Muscle layer of colon (tissue), 2 donors: ENCODE measurements around the gene SLC38A10.

Experiments used
- H3K27ac ChIP-seq: one replicate; pipeline ENCODE4 v1.7.0; 2013; ENCODE audit warnings: low read depth, mild to moderate bottlenecking, low read length, moderate library complexity
- H3K27me3 ChIP-seq, 2 donors: one replicate each; pipeline ENCODE4 v1.7.0; 2013; ENCODE audit warnings: low read length in 2 of 2, mild to moderate bottlenecking in 2 of 2; ENCODE audit not compliant: insufficient read depth in 2 of 2, control insufficient read depth in 1 of 2
- H3K36me3 ChIP-seq: one replicate; pipeline ENCODE4 v1.7.0; 2013; ENCODE audit warnings: mild to moderate bottlenecking, low read length; ENCODE audit not compliant: insufficient read depth
- H3K4me1 ChIP-seq: one replicate; pipeline ENCODE4 v1.7.0; 2013; ENCODE audit warnings: mild to moderate bottlenecking, low read length; ENCODE audit not compliant: insufficient read depth
- H3K4me3 ChIP-seq, 2 donors: one replicate each; pipeline ENCODE4 v1.7.0; 2013; ENCODE audit warnings: low read length in 2 of 2, low read depth in 1 of 2, mild to moderate bottlenecking in 1 of 2, moderate library complexity in 1 of 2
- H3K9ac ChIP-seq: one replicate; pipeline ENCODE4 v1.7.0; 2013; ENCODE audit warnings: low read length
- H3K9me3 ChIP-seq: one replicate; pipeline ENCODE4 v1.7.0; 2013; ENCODE audit warnings: mild to moderate bottlenecking, low read length
- donor health status: abdominal sarcoma.
- donor health status: Adenocarcinoma of cecum.

Gene SLC38A10

DNA sequence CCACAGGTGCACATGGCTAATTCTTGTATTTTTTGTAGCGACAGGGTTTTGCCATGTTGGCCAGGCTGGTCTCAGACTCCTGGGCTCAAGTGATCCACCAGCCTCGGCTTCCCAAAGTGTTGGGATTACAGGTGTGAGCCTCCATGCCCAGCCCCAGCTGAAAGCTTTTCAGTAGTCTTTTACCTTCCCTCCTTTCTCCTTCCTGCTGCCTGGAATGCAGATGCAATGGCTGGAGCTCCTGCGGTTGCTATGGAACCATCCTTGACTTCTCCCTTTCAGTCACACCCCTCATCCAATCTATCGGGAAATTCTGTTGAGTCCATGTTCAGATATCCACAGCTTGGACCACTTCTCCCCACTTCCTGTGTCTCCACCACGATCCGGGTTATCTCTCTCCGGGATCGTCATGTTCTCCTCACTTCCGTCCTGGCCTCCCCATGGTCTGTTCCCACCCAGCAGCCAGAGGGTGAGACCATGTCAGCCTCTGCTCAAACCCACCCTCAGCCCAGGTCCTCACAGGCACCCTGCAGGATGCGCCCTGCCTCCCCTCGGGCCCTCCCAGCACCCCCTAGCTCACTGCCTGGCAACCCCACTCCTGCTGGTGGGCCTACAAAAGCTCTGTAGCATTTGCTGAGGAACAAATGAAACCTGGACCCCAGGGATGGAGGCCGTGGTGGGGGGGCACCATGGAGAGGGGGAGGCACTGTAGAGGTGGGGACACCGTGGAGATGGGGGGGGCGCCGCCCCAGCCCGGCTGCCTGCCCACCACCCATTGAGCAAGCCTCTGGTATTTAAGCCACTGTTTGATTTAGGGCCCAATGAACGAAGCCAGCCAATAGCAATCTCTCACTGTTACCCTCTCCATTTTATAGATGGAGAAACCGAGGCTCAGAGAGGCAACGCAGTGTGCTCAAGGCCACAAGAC is 12.8 kb upstream of the SLC38A10 start:
- peaks cover 17% of the 10 kb centered on the region for H3K4me1 ChIP-seq
- no peaks in the 10 kb centered on the region for H3K36me3 ChIP-seq
- H3K9me3 ChIP-seq, result no peaks in the 10 kb centered on the region
- no peak overlapping the region for H3K4me3 ChIP-seq
- H3K9ac ChIP-seq, result no peak overlapping the region
- H3K27ac ChIP-seq, result no peak overlapping the region
- peaks cover 0 to 4% of the 10 kb centered on the region in 2 donors for H3K27me3 ChIP-seq

DNA sequence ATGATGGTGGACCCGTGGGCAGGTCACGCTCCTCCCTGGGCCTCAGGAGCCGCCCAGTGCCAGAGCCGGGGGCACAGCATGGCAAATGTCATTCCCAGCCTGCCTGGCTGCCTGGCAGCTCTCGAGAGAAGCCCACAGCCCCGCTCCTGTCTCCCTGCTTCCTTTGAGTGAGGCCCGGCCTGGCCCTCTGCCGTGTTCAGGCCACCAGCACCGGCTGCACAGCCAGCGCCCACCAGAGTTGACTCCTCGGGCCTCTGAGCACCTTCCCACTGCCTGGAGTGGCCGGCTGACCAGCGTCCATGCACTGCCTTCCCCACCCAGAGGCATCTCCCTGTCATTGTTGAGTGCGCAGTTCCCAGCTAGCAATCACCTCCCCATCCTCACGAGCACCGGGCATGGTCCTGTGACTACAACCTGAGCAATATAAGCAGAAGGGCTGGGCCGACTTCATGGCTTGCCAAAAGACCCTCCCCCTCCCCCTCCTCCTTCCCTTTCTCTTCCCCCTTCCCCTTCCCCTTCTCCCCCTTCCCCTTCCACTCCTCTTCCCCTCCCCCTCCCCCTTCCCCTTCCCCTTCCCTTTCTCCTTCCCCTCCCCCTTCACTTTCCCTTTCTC is 11.9 kb upstream of the SLC38A10 start:
- Histone ChIP-seq H3K27me3 (peaks cover 0 to 6% of the 10 kb centered on the region in 2 donors), H3K27ac (no peak overlapping the region), H3K4me1 (peaks cover 17% of the 10 kb centered on the region), H3K36me3 (no peaks in the 10 kb centered on the region), H3K9ac (no peak overlapping the region), H3K4me3 (no peak overlapping the region), H3K9me3 (no peaks in the 10 kb centered on the region)

DNA sequence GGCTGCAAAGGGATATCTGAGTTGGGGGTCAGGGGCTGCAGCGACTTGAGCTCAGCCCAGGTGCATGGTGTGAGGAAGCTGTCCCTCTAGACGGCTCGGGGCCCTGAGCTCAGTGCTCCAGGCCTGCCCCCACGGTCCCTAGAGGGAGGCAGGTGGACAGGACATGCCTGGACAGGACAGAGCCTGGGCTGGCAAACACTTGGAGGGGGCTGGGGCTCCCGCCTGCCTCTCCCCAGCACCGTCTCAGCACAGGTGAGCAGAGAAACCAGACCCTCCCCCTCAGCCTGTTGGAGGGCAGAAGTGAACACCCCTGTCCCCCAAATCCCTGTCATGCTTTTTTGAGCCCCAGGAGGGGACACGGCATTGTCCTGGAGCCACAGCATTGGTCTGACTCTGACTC is 11.4 kb upstream of the SLC38A10 start:
- no peaks in the 10 kb centered on the region for H3K9me3 ChIP-seq
- H3K9ac ChIP-seq, result no peak overlapping the region
- H3K4me1 ChIP-seq, result peaks cover 17% of the 10 kb centered on the region
- no peak overlapping the region for H3K4me3 ChIP-seq
- no peak overlapping the region for H3K27ac ChIP-seq
- peaks cover 0 to 6% of the 10 kb centered on the region in 2 donors for H3K27me3 ChIP-seq
- H3K36me3 ChIP-seq, result no peaks in the 10 kb centered on the region

DNA sequence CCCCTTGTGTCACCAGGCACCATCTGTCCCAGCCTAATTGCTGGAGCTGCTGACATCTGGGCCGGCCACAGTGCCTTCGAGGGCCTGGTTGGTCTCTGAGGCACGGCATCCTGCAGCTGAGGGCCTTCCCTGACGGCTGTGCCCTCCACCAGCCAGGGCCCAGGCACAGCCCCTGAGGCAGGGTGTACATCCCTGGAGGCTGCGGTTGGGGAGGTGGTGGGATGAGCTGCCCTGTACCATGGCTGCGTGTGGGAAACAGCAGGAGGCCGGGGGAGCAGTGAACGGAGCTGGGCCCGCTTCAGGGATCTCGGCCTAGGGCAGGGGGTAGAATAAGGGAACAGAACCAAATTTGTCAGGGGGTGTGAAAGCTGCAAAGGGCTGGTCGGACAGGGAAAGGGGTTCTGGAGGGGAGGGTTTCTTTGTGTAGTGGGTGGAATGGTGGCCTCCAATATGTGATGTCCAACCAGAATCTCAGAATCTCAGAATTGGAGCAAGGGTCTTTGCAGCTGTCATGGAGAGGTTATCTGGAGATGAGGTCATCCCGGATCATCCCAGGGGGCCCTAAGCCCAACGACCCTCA is 10.0 kb upstream of the SLC38A10 start:
- no peak overlapping the region for H3K27ac ChIP-seq
- no peak overlapping the region for H3K9ac ChIP-seq
- peaks cover 14% of the 10 kb centered on the region for H3K4me1 ChIP-seq
- no peaks in the 10 kb centered on the region for H3K9me3 ChIP-seq
- no peak overlapping the region for H3K4me3 ChIP-seq
- no peaks in the 10 kb centered on the region for H3K36me3 ChIP-seq
- H3K27me3 ChIP-seq, result peaks cover 0 to 6% of the 10 kb centered on the region in 2 donors

DNA sequence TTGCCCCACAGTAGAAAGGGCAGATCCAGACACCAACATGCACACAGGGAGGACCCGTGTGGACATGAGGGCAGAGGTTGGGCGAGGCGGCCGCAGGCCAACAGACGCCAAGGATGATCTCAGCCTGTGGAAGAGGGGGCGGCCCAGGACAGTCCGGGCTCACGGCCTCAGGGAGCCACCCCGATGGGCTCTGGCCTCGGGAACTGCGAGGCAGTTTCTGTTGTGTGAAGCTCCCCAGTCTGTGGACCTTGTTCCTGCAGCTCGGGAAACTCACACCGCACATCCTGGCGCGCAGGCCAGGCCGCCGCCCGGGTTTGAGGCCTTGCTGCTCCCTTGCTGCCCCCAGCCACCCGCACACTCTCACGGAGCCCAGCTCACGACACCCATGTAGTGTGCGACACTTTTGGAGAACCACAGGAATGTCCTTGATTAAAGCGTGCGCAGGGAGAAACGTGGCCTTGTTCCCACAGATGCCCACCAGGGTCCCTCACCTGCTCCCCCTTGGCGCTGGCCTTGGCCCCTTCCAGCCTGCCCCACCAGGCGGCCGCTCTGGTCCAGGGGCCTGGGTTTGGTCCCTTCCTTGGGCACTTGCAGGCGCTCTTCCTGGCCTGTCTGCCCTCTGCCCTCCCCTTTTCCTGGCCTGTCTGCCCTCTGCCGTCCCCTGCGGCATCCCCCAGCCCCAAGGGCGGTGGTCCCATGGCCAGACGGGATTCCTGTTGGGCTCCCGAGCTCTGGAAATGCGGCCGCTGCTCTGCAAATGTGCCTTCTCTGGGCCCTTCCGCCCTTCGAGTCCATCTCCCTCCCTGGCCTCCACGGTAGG is 9.3 kb upstream of the SLC38A10 start:
- no peak overlapping the region for H3K9ac ChIP-seq
- H3K4me1 ChIP-seq, result peaks cover 6% of the 10 kb centered on the region
- peaks cover 0 to 6% of the 10 kb centered on the region in 2 donors for H3K27me3 ChIP-seq
- no peak overlapping the region for H3K27ac ChIP-seq
- H3K4me3 ChIP-seq, result no peak overlapping the region
- no peaks in the 10 kb centered on the region for H3K36me3 ChIP-seq
- H3K9me3 ChIP-seq, result no peaks in the 10 kb centered on the region

DNA sequence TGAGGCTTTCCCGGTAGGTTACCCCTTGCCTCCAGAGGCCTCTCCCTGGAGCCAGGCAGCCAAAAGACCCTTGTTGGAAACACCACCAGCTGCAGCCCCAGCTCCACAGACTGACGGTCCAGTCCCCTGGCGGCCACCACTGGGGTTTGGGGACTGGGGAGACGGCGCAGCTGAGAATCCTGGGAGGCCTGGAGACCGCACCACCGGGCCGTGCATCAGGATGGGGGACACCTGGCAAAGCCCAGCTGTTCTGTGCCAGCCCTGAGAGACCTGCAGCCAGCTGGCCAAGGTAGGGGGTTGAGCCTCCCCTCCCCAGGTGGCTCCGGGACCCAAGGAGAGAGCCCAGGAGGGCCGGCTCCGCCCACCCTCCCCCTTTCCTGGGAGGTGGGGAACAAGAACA is 8.3 kb upstream of the SLC38A10 start:
- Histone ChIP-seq H3K36me3 (no peaks in the 10 kb centered on the region), H3K4me3 (no peak overlapping the region), H3K27me3 (peaks cover 0 to 6% of the 10 kb centered on the region in 2 donors), H3K9ac (no peak overlapping the region), H3K27ac (no peak overlapping the region), H3K4me1 (no peaks in the 10 kb centered on the region), H3K9me3 (no peaks in the 10 kb centered on the region)

DNA sequence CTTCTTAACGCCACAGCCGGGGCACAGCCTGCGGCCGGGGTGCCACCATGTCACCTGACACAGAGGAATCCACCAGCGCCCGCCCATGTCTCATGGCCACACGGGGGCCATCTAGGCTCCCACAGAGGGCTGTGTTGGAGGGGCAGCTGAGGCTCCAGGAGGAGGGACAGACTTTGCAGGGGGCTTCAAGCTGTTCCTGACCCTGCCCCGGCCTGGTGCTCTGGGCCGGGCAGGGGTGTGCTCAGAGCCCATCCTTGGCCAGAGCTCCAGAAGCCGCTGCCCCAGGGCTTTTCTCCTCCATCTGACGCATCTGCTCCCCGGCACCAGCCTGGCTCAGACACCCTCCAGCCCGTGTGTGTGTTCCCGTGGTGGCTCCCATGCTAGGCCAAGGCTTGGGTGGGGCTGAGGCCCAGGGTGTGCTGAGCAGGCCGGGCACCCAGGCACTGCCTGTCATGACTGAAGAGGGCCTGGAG is 7.8 kb upstream of the SLC38A10 start:
- no peak overlapping the region for H3K4me3 ChIP-seq
- no peaks in the 10 kb centered on the region for H3K4me1 ChIP-seq
- no peak overlapping the region for H3K27ac ChIP-seq
- H3K9me3 ChIP-seq, result no peaks in the 10 kb centered on the region
- no peaks in the 10 kb centered on the region for H3K36me3 ChIP-seq
- no peak overlapping the region for H3K9ac ChIP-seq
- peaks cover 0 to 6% of the 10 kb centered on the region in 2 donors for H3K27me3 ChIP-seq

DNA sequence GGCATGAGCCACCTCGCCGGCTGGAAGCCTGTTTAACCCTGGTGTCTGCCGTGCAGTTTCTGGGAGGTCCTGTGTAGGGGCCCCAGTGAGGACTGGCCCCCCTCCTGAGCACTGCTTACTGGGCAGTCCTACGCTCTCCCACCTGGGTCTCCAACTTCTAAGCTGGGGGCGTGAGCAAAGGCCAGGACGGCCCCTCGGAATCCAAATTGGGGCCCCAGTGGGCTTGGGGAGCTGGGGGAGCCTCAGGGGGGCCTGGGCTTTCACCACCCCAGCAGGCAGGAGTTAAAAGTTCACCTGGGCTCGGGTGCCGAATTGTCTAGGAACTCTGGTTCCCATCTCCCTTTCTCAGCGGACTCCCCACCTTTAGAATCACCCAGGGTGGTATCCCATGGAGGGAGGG is 7.2 kb upstream of the SLC38A10 start:
- Histone ChIP-seq H3K27me3 (peaks cover 0 to 6% of the 10 kb centered on the region in 2 donors), H3K9ac (no peak overlapping the region), H3K4me1 (no peaks in the 10 kb centered on the region), H3K4me3 (no peak overlapping the region), H3K9me3 (no peaks in the 10 kb centered on the region), H3K36me3 (no peaks in the 10 kb centered on the region), H3K27ac (no peak overlapping the region)

DNA sequence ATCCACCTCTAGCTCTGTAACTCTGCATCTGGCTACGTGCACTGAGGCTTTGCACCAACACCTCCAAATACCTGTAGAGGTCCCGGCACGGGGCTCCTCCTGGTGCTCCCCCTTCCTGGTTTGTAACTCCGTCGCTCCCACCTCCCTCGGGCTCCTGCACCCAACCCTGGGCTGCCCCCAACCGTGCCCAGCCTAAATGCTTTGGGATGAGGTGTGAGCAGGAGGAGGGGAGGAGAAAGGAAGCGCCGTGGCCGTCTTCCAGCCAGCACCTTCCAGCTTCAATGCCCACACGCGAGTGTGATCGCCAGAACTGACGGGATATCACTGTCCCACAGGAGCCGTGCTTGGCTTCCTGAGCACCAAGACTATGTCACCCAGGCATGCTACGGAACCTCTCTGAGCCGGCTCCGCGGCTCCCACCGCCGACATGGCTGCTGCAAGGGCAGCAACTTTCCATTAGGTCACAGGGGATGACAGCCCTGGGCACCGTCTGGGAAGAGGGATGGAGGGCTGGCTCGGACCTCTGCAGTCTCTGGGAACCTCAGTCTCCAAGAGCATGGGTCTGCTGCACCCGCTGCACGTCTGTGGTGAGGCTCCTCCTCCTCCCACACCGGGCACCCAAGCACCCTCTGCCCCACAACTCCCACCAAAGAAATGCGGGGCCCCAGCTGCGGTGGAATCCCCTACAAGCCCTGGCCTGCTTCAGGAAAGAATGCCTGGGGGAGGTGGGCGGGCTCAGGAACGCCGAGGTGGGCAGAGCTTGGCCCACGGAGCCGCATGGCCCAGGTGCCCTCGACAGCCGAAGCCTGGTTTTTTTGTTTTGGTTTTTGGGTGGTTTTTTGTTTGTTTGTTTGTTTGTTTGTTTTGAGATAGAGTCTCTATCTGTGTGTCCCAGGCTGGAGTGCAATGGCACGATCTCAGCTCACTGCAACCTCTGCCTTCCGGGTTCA is 6.4 kb upstream of the SLC38A10 start:
- H3K27ac ChIP-seq, result no peak overlapping the region
- no peaks in the 10 kb centered on the region for H3K9me3 ChIP-seq
- H3K4me1 ChIP-seq, result no peaks in the 10 kb centered on the region
- no peaks in the 10 kb centered on the region for H3K36me3 ChIP-seq
- H3K9ac ChIP-seq, result no peak overlapping the region
- peaks cover 0 to 6% of the 10 kb centered on the region in 2 donors for H3K27me3 ChIP-seq
- no peak overlapping the region for H3K4me3 ChIP-seq

DNA sequence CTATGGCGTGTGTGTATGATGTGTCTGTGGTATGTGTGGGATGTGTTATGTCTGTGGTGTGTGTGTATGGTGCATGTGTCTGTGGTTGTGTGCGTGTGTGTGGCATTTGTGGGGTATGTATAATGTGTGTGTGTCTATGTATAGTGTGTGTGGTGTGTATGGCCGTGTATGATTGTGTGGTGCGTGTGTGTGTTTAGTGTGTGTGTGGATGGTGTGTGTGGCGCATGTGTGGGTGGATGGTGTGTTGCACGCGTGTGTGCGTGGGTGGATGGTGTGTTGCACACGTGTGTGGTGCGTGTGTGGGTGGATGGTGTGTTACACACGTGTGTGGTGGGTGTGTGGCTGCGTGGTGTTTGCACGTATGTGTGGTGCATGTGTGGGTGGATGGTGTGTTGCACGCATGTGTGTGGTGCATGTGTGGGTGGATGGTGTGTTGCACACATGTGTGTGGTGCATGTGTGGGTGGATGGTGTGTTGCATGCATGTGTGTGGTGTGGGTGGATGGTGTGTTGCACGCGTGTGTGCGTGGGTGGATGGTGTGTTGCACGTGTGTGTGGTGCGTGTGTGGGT is 5.6 kb upstream of the SLC38A10 start:
- no peak overlapping the region for H3K4me3 ChIP-seq
- H3K36me3 ChIP-seq, result no peaks in the 10 kb centered on the region
- peaks cover 4% of the 10 kb centered on the region for H3K4me1 ChIP-seq
- H3K9ac ChIP-seq, result no peak overlapping the region
- no peak overlapping the region for H3K27ac ChIP-seq
- H3K9me3 ChIP-seq, result no peaks in the 10 kb centered on the region
- peaks cover 0 to 6% of the 10 kb centered on the region in 2 donors for H3K27me3 ChIP-seq
